ENCODE data around the gene SLC35B2. TPM values are rescaled to one million over a fixed set of nuclear protein-coding genes. Genes with fewer than 3 reads are reported as not detected.
"Not testable (repeated sequence)": the region's sequence is repeated elsewhere in the genome, so short reads cannot be mapped to it uniquely, and the experiment has no call there.

Gene SLC35B2
- total RNA-seq, 1 experiment from 2014 or later = 215 TPM

DNA sequence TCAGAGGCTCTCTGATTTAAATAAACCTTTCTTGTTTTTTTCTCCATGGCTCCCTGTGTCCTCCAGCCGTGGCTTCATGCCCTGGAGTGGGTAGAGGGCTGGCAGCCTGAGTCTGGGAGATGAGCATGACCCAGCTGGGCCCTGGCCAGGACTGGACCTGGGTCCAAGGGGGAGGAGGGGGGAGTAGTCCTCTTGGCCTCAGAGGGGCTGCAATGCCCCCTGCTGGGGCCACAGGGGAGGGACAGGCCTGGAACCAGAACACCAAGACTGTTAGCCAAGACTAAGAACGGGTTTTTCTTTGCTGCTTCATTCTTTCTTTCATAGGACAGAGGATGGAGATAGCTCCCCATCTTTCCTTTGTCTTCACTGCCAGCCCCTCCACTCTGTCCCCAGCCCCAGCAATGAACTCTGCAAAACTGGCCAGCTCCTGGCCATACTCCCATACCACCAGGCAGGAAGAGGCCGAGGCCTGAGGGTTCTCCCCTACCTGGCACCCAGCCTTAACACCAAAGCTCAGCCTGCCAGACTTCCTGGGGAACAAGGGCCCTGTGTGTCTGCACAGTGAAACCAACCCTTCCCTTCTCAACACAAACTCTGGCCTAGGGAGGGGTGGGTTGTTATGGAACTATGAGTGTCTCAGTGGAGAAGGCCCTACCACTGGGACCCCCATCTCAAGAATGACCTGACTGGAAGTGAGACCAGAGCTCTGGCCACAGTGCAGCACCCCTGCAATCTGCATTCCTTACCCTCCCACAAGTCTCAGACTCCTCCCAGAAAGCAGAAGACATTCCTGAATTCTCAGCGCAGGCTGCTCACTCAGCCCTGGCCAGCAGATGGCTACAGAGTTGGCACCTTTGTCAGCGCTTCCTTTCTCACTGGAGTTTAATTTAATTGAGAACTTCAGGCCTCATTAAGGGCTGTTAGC, 23.0 kb downstream of the SLC35B2 start:
- peak; percentile 90 for DNase-seq (ENCODE audit: low read depth)

DNA sequence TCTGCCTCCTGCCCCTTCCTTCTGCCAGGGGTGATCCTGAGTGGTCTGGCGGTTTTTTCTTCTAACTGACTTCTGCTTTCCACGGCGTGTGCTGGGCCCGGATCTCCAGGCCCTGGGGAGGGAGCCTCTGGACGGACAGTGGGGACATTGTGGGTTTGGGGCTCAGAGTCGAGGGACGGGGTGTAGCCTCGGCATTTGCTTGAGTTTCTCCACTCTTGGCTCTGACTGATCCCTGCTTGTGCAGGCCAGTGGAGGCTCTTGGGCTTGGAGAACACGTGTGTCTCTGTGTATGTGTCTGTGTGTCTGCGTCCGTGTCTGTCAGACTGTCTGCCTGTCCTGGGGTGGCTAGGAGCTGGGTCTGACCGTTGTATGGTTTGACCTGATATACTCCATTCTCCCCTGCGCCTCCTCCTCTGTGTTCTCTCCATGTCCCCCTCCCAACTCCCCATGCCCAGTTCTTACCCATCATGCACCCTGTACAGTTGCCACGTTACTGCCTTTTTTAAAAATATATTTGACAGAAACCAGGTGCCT, 23.7 kb downstream of the SLC35B2 start:
- DNase-seq (ENCODE audit: low read depth) = no peak

DNA sequence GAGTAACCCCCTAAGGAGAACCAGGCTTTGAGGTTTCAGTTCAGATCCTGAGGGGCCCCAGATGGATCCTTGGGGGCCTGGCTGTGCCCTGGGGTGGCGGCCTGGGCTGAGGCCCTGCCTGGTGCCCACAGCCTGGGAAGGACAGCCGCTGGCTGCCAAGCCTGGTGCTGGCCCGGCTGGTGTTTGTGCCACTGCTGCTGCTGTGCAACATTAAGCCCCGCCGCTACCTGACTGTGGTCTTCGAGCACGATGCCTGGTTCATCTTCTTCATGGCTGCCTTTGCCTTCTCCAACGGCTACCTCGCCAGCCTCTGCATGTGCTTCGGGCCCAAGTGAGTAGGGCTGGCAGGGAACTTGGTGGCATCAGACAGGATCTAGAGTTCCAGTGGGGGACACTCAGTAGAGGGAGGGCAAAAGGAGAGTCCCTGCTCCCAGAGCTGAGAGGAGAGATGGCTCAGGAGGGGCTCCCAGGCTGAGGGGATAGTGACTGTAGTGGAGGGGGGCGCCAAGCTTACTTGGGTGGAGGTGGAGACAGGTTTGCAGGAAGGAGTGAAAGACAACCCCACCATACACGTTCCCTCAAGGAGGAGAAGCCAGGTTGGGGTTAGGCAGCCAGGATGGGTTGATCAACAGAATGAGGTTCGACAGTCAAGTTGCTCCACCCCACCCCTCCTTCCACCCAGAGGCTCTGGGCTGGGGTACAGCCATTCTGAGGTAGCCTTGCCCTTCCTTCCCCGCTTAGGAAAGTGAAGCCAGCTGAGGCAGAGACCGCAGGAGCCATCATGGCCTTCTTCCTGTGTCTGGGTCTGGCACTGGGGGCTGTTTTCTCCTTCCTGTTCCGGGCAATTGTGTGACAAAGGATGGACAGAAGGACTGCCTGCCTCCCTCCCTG, 24.4 kb downstream of the SLC35B2 start:
- DNase-seq (ENCODE audit: low read depth) = no peak

DNA sequence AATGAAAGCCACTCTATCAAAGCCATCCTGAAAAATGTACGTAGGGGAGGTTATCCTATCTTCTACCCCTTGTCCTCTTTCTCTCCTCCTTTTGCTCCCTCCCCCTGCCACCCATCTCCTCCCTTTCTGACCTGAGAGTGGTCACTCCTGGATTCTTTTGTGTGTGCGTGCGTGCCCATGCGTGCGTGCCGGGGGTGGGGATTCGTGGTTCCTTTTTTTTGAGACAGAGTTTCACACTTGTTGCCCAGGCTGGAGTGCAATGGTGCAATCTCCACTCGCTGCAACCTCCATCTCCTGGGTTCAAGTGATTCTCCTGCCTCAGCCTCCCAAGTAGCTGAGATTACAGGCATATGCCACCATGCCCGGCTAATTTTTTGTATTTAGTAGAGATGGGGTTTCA, 25.9 kb downstream of the SLC35B2 start:
- DNase-seq (ENCODE audit: low read depth) = not testable (repeated sequence)

DNA sequence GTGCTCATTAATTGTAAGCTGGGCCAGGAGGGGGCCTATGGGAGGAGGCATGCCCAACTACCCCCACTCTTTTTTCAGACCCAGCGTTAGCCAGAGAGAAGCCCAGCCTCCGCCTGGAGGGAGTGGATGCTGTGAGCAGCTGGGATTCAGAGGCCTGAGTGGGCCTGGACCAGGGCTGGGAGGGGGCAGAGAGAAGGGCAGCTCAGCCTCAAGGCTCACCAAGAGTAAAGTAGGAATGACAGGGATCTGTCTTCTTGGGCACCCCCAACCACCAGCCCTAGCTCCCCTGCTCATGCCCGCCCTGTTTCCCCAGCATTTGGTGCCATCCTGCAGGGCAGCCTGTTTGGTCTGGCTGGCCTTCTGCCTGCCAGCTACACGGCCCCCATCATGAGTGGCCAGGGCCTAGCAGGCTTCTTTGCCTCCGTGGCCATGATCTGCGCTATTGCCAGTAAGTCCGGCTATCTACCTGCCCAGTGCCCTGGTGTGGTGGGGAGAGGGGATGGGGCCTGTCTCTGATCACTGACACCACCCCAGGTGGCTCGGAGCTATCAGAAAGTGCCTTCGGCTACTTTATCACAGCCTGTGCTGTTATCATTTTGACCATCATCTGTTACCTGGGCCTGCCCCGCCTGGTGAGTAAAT, 27.2 kb downstream of the SLC35B2 start:
- no peak for DNase-seq (ENCODE audit: low read depth)

DNA sequence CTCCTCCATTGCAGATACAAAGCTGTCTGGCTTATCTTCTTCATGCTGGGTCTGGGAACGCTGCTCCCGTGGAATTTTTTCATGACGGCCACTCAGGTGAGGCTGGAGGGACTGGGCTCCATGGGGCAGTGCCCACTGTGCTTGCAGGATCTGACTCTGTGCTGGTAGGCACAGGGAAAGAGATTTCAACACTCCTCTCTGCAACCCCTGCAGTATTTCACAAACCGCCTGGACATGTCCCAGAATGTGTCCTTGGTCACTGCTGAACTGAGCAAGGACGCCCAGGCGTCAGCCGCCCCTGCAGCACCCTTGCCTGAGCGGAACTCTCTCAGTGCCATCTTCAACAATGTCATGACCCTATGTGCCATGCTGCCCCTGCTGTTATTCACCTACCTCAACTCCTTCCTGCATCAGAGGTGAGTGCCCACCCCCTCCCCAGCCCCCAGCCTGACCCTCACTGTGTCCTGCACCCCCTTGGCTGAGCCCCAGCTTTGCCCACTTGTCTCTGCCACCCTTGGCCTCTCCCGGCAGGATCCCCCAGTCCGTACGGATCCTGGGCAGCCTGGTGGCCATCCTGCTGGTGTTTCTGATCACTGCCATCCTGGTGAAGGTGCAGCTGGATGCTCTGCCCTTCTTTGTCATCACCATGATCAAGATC, 27.8 kb downstream of the SLC35B2 start:
- DNase-seq (ENCODE audit: low read depth) = no peak

DNA sequence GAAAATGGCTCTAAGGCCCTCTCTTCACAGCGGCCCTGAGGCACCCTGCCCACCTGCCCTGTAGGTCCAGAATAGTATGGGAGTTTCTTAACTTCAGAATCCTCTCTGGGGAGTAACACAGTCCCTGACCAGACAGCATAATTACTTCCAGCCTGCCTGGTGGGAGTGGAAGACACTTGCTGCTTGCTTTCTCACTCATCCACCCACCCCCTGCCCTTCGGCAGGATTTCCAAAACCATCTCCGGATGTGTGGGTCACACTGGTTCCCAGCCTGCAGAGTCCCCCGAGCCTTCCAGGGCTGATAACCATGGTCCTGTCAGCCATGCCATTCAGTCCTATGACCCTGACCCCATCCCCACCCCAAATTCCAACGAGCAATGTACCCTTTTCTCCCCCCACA, 28.5 kb downstream of the SLC35B2 start:
- DNase-seq (ENCODE audit: low read depth) = no peak

DNA sequence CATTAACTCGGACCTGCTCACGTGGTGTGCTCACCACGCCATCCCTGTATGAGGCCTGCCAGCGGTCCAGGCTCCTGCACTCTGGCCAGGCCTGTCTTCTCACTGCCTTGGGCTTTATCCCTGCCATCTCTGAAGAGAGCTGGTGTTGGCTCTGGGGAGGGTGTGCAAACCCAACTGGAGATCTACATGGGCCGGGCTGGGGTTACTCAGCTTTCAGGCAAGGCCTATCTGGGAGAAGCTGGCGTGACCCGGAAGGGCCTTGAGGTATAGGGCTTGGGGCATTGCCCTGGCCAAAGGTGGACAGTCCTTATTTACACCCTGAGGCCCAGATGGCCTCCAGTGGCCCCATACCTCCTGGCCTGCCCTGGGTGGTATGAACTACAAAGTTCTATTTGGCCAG, 28.9 kb downstream of the SLC35B2 start:
- no peak for DNase-seq (ENCODE audit: low read depth)

DNA sequence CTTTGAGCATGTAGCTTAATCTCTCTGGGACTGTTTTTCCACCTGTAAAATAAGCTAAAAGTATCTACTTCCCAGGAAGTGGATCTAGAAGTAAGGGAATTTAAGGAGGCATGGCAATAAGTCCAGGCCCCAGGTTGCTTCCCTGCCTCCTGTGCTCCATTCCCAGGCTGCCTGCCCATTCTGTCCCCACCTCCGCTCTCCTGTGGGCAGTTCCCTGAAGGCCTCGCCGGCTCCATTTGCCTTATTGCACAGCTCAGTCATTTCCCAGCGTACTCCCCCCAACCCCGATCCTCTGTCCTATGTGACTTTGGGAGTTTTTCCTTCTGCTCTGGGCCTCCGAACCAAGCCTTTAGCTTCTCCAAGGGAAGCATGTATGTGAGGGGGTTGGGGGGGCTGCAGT, 29.3 kb downstream of the SLC35B2 start:
- DNase-seq (ENCODE audit: low read depth) = no peak

DNA sequence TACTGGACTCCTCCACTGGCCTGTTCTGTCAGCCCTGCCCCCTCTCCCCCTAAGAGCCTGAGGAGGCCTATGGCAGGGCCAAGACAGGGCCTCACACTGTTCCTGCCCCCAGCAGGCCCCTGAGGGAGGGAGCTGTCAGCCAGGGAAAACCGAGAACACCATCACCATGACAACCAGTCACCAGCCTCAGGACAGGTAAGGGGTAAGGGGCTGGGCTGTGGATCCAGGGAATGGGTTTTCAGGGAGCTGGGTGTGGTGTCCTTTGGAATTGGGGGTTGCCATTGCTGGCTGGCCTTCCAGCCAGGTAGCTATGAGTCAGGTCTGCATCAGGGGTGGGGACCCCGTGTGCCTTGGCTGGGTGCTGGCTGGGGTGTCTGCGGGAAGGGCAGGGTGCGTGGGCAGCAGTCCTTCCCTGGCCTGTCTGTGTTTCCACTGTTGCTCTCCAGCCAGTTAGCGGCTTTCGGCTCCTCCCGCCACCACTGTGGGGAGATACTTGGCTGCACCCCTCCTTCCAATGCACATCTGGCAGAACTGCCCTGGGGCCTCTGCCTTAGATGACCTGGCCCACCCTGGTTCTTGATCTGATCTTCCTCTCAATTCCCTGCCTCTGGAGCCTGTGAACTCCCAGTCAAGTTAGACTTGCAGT, 30.1 kb downstream of the SLC35B2 start:
- no peak for DNase-seq (ENCODE audit: low read depth)

DNA sequence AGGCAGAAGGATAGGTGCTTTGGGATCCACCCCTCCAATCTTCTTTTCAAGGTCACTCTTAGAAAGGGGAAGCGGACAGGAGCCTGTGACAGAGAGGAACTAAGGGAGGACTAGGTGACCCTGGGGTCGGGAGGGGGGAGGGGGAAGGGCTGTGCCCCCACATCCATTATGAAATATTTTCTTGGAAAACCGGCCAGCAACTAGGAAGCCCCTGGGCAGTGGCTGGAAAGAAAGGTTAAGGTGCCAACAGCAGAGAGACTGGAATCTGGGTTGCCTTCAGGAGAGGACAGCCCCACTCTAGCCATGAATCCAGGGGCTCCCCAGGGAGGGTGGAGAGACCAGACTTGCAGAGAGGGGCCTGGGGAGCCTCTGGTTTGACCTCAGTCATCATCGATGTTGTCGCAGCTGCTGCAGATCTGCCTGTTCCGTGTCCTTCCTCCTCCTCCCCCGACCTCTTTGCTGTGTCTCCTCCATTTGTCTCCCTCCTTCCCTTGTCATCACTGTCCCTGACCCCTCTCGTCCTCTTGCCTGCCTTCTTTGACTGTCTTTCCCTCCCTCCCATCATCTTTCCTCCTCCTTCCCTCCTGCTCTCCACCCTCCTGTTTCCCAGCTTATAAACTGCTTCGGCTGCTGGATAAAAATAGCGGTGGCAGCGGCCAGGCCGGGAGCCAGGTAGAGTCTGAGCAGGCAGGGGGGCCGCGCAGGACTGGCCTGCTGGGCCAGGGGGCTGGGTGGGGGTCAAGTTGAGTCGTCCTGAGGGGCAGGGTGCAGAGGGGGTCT, 30.8 kb downstream of the SLC35B2 start:
- DNase-seq (ENCODE audit: low read depth) = no peak

DNA sequence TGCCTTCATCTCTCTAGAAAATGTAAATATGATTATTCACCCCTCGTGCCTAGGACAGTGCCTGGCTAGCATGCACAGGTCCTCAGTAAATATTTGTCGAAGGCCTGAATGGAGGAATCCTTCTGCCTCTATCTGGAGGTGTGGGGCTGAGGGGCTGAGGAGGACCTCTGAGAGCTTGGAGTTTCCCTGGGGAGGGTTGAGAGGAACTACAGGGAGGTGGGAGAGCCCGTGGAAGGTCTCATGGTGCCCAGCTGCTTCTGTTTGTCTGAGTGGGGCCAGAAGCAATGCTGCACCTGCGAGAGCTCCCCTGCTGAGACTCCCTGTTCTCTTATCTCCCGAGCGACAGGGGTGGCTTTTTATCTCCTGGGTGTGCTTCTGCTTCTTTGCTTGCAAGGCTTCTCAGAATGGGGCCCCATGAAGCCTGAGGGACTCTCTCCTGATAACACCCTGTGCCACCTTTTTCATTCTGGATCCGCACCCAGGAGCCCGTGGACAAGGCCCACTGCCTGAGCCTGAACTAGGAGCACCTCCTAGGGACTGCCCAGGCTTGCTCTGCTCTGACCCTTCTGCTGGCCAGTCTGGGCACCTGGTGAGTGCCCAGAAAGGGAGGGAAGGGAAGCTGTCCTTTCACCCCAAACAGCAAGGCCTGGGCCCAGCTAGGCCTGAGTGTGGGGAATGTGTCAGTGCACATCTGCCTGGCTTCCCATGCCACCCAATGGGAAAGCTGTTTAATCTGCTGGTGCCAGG, 31.6 kb downstream of the SLC35B2 start:
- no peak for DNase-seq (ENCODE audit: low read depth)

DNA sequence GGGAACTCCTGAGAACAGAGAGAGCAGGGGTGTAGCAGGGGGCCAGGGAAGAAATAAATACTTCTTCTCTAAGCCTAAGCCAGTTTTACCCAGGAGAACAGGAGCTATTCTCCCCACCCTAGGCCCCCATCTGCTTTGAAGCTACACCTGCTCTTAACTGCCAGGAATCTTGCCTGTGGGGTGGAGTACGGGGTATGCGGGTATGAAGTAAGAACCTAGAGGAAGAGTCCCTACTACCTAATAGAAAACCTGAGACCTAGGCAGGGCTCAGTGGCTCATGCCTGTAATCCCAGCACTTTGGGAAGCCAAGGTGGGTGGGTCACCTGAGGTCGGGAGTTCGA, 32.4 kb downstream of the SLC35B2 start:
- no peak for DNase-seq (ENCODE audit: low read depth)

DNA sequence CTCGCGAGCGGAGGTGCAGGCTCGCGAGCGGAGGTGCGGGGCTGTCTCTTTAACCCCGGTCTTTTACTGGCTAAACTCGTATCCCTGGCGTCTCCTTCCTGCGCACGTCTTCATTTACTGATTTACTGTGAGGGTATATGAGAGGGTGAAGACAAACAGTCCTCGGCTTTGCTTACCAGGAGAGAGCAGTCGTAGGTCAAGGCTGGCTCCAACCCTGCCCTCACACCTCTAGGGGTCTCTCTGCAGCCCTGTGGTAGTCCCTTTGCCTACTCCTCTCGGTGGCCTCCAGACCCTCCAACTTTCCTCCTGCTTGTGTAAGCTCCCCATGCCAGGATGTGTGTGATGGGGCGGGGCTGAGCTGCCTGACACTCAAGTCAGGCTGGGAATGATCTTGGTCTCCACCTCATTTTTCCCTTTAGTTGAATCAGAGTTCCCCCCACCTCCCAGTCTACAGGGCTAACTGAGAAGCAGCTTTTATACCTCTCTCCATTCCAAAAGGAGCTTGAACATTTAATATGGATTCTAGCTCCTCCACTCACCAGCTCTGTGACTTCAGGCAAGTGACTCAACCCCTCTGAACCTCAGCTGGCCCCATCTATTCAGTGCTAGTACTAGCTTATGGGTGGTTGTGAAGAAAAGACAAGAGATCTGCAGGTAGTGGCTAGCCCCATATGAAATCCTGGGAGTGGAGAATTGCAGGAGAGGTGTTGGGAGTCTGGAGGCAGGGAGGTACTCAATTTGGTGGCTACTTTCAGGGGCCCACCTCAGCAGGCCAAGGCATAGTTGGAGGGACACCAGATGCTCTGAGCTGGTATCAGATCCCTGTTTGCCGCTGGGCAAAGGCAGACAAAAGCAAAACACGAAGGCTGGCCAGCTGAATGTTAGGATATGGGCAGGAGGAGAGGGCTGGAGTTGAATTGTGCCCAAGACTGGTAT, 33.0 kb downstream of the SLC35B2 start:
- DNase-seq (ENCODE audit: low read depth) = peak; percentile 45

DNA sequence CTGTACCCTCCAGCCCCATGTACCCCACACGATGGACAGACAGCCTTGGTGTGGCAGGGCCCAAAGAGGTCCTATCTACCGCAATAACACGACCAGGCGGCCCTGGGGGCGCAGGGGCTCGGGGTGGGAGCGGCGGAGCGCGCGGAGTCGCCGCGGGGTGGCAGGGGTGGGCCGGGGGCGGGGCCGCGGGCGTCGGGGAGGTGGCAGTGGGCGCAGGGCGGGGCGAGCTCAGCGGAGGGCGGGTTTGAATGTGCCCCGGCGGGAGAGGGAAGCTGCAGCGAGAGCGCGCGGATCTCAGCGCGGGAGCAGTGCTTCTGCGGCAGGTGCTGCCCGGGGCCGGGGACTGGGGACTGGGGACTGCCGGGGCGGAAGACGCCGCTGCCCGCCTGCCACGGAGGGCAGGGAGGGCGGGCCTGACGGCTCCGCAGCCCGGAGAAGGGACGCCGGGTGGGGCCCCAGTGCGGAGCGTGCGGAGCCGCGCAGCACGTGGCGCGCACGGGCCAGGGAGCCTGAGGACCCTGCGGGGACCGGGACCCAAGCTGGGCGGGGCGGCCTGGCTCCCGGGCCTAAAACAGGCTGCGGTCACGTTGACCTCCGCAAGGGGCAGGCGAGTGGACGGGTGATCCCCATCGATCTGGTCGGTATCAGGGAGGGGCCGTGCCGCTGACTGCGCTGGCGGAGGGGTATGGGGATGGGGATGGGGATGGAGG, 33.9 kb downstream of the SLC35B2 start, which contains the start of gene SLC29A1:
Gene SLC29A1 (plus strand): TSS at position 277 of the 710 bp plus-strand sequence. CDS start 3,719 bp downstream, outside the sequence.
- DNase-seq (ENCODE audit: low read depth) = peak; percentile 70

DNA sequence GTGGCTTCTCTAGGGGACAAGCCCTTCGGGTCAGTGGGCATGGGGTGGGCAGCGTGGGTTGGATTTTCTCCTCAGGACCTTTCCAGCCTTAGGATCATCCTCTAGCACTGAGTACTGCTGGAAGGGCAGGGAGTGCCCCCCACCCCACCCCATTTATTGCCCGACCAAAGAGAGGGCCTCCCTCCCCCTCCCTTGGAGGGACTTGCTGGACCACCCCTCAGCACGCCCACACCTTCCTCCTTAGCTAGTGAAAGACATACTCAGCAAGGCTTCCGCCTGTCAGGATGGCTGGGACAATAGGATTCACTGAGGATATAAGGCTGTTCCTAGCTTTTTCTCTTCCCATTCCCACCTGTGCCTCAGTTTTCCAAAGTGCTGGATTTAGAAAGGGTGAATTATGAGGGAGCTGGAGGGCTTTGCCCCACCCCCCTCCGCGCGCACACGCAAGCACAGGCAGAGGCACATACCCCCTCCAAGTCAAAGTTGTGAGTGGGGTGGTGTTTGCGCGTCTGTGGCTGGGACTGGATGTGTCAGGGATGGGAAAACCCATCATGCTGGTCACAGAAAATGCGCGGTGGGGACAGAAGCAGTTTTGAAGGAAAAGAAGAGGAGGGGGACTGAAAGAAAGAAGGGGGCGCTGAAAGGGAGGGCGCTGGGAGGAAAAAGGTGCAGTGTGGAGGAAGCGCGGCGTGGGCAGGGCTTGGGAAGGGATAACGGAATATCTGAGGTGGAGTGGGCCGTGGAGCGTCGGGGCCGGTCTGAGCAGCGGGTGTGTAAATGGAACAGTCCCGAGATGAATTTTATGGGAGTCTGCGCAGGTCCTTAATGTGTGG, 34.6 kb downstream of the SLC35B2 start:
- peak; percentile 45 for DNase-seq (ENCODE audit: low read depth)

DNA sequence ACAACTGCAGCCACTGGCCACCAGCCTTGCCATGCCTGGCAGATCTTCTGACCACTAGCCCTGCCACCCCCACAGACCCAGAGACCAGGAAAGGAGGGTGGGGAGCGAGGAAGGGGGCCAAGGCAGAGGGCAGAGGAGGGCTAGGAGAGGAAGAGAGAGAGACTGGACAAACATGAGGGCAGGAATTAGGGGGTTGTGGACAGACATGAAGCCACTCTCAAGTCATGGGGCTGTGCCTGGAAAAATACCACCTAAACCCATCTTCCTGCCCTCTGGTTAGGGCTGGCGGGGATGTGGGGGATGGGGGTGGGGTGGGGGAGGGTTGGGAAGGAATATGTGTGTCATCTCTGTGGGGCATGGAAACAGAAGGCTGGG, 35.4 kb downstream of the SLC35B2 start:
- peak; percentile 30 for DNase-seq (ENCODE audit: low read depth)
